Activated CD4-positive, alpha-beta T cell treated with anti-CD3 and anti-CD28 coated beads, Interleukin-2, amount 10 ng/mL, durations not matched to agents 7 days and 5 days (primary cell): Measurements from ENCODE around the gene ELMO1. TPM values are rescaled to one million over a fixed set of nuclear protein-coding genes. Genes with fewer than 3 reads are reported as not detected.

Experiments used
- CTCF ChIA-PET: fragments of 350-600 bp; sonication (Branson Sonifier 250); formaldehyde crosslinking; loops from one replicate; lab custom pipeline; 2021; ENCODE audit warnings: antibody characterized with exemption; lab: Charles Lee
- POLR2A ChIA-PET: fragments of 350-600 bp; sonication (Branson Sonifier 250); formaldehyde crosslinking; loops from one replicate; lab custom pipeline; 2021; ENCODE audit warnings: antibody characterized with exemption; lab: Charles Lee
- DNase-seq: peaks from one replicate; pipeline ENCODE4 v3.0.0-alpha.2; 2020
- H3K27ac Mint-ChIP-seq: one replicate; pipeline ENCODE4 v1.8.0; 2021; ENCODE audit warnings: mild to moderate bottlenecking, moderate library complexity, mixed read lengths
- H3K27me3 Mint-ChIP-seq: one replicate; pipeline ENCODE4 v1.8.0; 2021; ENCODE audit warnings: mixed read lengths
- H3K36me3 Mint-ChIP-seq: one replicate; pipeline ENCODE4 v1.8.0; 2021; ENCODE audit warnings: low read depth, mixed read lengths
- H3K4me1 Mint-ChIP-seq: one replicate; pipeline ENCODE4 v1.8.0; 2021; ENCODE audit warnings: mixed read lengths
- H3K4me3 Mint-ChIP-seq: one replicate; pipeline ENCODE4 v1.8.0; 2021; ENCODE audit warnings: mild to moderate bottlenecking, moderate library complexity, mixed read lengths
- H3K9me3 Mint-ChIP-seq: one replicate; pipeline ENCODE4 v1.8.0; 2021; ENCODE audit warnings: mixed read lengths
- microRNA-seq: library from miRNA; unstranded; fragments of <30 nt; microRNA quantifications from one replicate; pipeline ENCODE4 v1.2.0, GENCODE V29; 2021; ENCODE audit warnings: borderline microRNAs expressed, borderline replicate concordance
- total RNA-seq, 2 experiments: library from RNA; stranded (reverse); gene quantifications; one replicate each; pipeline ENCODE4 v1.2.3, GENCODE V29; 2021

Gene ELMO1
- total RNA-seq, 2 experiments from 2014 or later: 99.8 to 142 TPM

- ChIA-PET POLR2A (no interaction called here), CTCF (no interaction called here)
- no peak overlapping the region for H3K27ac Mint-ChIP-seq
- H3K9me3 Mint-ChIP-seq: no peaks in the 10 kb centered on the region
- H3K4me1 Mint-ChIP-seq: no peaks in the 10 kb centered on the region
- no peaks in the 10 kb centered on the region for H3K27me3 Mint-ChIP-seq
- H3K36me3 Mint-ChIP-seq: no peaks in the 10 kb centered on the region
- H3K4me3 Mint-ChIP-seq: no peak overlapping the region
- no peak for DNase-seq
These were observed 629.0 kb downstream of the ELMO1 start for GRCh38 chr7:36819639-36820038.

DNA sequence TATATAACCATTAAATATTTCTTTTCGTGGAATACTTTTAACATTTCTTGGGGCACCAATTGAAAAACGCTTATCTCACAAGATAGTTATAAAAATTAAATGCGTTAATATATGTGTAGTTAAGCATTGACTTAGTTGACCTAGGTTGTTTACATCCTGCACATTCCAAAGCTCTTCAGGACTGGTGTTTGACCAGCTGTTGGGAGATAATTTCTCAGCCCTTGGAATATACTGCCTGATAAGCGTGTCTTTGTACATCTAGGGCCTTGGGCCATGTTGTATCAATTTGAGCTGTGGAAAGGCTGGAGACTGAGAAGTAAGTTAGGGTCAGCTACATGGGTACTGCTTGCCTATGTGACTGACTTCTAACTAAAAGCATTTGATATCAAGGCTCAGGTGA lies 634.4 kb downstream of the ELMO1 start:
- POLR2A ChIA-PET: no interaction called here
- Mint-ChIP-seq H3K36me3 (peaks cover 2% of the 10 kb centered on the region), H3K9me3 (no peaks in the 10 kb centered on the region), H3K4me3 (no peak overlapping the region), H3K4me1 (peaks cover 5% of the 10 kb centered on the region), H3K27ac (no peak overlapping the region), H3K27me3 (no peaks in the 10 kb centered on the region)
- no peak for DNase-seq
- CTCF ChIA-PET: interaction anchor here (1.4 to 1.5 kb wide), 2 partner anchors 19 to 22 kb away, joined by 3 read pairs; no protein-coding TSS in a partner anchor

- CTCF ChIA-PET: interaction anchor here (1.3 to 1.7 kb wide), 2 partner anchors 12 to 85 kb away, joined by 3 to 5 read pairs; no protein-coding TSS in a partner anchor
- Mint-ChIP-seq H3K27me3 (no peaks in the 10 kb centered on the region), H3K4me3 (no peak overlapping the region), H3K4me1 (peaks cover 9% of the 10 kb centered on the region), H3K9me3 (no peaks in the 10 kb centered on the region), H3K27ac (no peak overlapping the region), H3K36me3 (peaks cover 2% of the 10 kb centered on the region)
- POLR2A ChIA-PET: no interaction called here
- no peak for DNase-seq
These were observed 636.9 kb downstream of the ELMO1 start for GRCh38 chr7:36811807-36812206.

DNA sequence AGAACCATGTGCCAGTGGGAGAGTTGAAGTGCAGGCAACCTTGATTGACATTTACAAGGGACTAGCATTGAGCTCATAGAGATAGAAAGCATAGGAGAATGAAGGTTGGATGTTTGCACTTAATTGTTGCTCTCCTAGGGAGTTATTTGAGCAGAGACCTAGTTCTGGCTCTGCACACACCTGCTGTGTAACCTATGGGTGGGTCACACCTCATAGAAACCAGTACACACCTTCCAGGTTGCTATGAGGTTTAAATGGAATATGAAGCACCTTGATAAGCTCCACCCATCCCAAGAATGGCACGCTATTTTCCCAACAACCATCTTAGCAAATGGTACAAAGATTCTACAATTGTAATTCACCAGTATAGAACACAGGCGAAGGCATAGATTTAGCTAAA lies 638.2 kb downstream of the ELMO1 start:
- peaks cover 3% of the 10 kb centered on the region for H3K9me3 Mint-ChIP-seq
- no peak overlapping the region for H3K27ac Mint-ChIP-seq
- DNase-seq: no peak
- peaks cover 9% of the 10 kb centered on the region for H3K4me1 Mint-ChIP-seq
- H3K27me3 Mint-ChIP-seq: no peaks in the 10 kb centered on the region
- no peak overlapping the region for H3K4me3 Mint-ChIP-seq
- ChIA-PET POLR2A (no interaction called here), CTCF (interaction anchor here (0.5 to 1.7 kb wide), 5 partner anchors 10 to 1036 kb away, joined by 3 to 5 read pairs (median 3); no protein-coding TSS in a partner anchor)
- peaks cover 2% of the 10 kb centered on the region for H3K36me3 Mint-ChIP-seq

GRCh38 chr7:36810032-36810431 lies 638.6 kb downstream of the ELMO1 start:
- POLR2A ChIA-PET: no interaction called here
- CTCF ChIA-PET: interaction anchor here (0.6 to 1.7 kb wide), 4 partner anchors 9 to 338 kb away, joined by 3 to 5 read pairs (median 4); no protein-coding TSS in a partner anchor
- peaks cover 9% of the 10 kb centered on the region for H3K4me1 Mint-ChIP-seq

DNA sequence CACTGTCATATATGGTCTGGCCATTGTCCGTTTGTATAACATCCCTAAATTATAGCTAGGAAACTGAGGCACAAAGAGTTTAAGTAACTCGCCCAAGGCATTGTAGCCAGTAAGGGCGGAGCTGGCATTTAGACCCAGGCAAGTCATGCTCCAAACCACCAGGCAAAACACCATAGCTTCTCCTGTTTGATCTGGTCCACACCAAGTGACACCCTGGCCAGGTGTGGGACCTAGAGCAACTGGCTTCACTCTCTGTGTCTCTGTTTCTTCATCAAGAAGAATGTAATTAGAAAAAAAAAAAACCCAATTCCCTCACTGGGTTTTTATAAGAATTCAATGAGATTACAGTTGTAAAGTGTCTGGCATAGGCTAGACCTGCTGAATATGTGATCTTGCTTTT lies 639.2 kb downstream of the ELMO1 start:
- POLR2A ChIA-PET: no interaction called here
- DNase-seq: no peak
- Mint-ChIP-seq H3K27me3 (no peaks in the 10 kb centered on the region), H3K36me3 (peaks cover 2% of the 10 kb centered on the region), H3K4me3 (no peak overlapping the region), H3K27ac (no peak overlapping the region), H3K4me1 (peaks cover 9% of the 10 kb centered on the region), H3K9me3 (peaks cover 3% of the 10 kb centered on the region)
- CTCF ChIA-PET: interaction anchor here (1.0 to 1.6 kb wide), 2 partner anchors 8 to 16 kb away, joined by 3 to 5 read pairs; no protein-coding TSS in a partner anchor

More at GRCh38 chr7:36810032-36810431, 638.6 kb downstream of the ELMO1 start:
- Mint-ChIP-seq H3K36me3 (peaks cover 2% of the 10 kb centered on the region), H3K27me3 (no peaks in the 10 kb centered on the region), H3K4me3 (no peak overlapping the region), H3K9me3 (peaks cover 3% of the 10 kb centered on the region), H3K27ac (no peak overlapping the region)
- DNase-seq: no peak

DNA sequence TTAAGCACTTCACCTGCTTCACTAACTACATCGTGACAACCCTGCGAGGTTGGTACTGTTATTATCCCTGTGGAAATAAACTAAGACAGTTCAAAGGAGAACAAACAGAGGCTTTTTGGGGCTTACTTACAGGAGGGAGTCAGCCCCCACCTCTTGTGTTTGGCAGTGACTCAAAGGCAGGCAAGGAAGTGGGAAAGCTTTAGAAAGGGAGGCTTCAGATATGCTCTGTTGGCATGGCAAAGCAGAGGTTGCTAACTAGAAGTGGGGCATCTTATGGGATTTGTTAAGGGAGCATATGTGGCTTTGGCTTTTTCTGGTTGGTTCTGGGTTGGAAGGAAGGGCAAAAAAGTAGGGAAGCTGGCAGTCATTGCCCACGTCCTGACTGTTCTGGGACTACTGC lies 639.6 kb downstream of the ELMO1 start:
- Mint-ChIP-seq H3K36me3 (peaks cover 2% of the 10 kb centered on the region), H3K27me3 (peaks cover 2% of the 10 kb centered on the region), H3K4me3 (no peak overlapping the region), H3K9me3 (peaks cover 3% of the 10 kb centered on the region), H3K4me1 (peaks cover 9% of the 10 kb centered on the region), H3K27ac (no peak overlapping the region)
- ChIA-PET CTCF (interaction anchor here (1.0 to 1.6 kb wide), 2 partner anchors 8 to 17 kb away, joined by 3 to 5 read pairs; no protein-coding TSS in a partner anchor), POLR2A (no interaction called here)
- DNase-seq: no peak

GRCh38 chr7:36806891-36807290 lies 641.8 kb downstream of the ELMO1 start:
- CTCF ChIA-PET: interaction anchor here (1.3 to 1.8 kb wide), 2 partner anchors 12 to 15 kb away, joined by 4 to 6 read pairs; no protein-coding TSS in a partner anchor
- POLR2A ChIA-PET: no interaction called here
- H3K36me3 Mint-ChIP-seq: no peaks in the 10 kb centered on the region
- H3K27me3 Mint-ChIP-seq: peaks cover 9% of the 10 kb centered on the region
- H3K9me3 Mint-ChIP-seq: peaks cover 3% of the 10 kb centered on the region
- H3K4me1 Mint-ChIP-seq: peaks cover 9% of the 10 kb centered on the region
- no peak overlapping the region for H3K4me3 Mint-ChIP-seq
- no peak for DNase-seq
- H3K27ac Mint-ChIP-seq: no peak overlapping the region

Small RNA genes lying within 50 kb of the gene (microRNA-seq; reads per million reads assigned to microRNA genes)
- not detected for gene MIR1200

Other genes with a start within 250 kb of the ELMO1 start
- gene GPR141, start 234.9 kb upstream of the ELMO1 start, total RNA-seq: not detected